Stimulated activated CD4-positive, alpha-beta T cell treated with anti-CD3 and anti-CD28 coated beads, Interleukin-1b, Interleukin-23, amount 100 ng/mL, for 4 hours (primary cell): ENCODE data around the gene RPS2.

Experiments used
- DNase-seq, 2 donors: peaks; one replicate each; pipeline ENCODE4 v3.0.0-alpha.2; 2020; ENCODE audit warnings: low read depth in 2 of 2

Gene RPS2

GRCh38 chr16:1919327-1919998 lies 45.2 kb downstream of the RPS2 start:
- DNase-seq, result no peak

GRCh38 chr16:1918351-1919326 lies 46.0 kb downstream of the RPS2 start, which contains the start of gene HS3ST6:
HS3ST6 (minus strand) TSS chr16:1918415; CDS start chr16:1918323, 92 bp downstream.
- DNase-seq, result no peak

- DNase-seq, result no peak
Observed at GRCh38 chr16:1917665-1918350, 46.8 kb downstream of the RPS2 start.

- DNase-seq, result no peak
Observed at GRCh38 chr16:1917056-1917664, 47.5 kb downstream of the RPS2 start.

- no peak for DNase-seq
Observed at GRCh38 chr16:1916640-1916990, 48.0 kb downstream of the RPS2 start.

GRCh38 chr16:1915732-1916639 lies 48.6 kb downstream of the RPS2 start:
- DNase-seq, result no peak

GRCh38 chr16:1914988-1915387 lies 49.6 kb downstream of the RPS2 start:
- DNase-seq, result no peak

- DNase-seq, result no peak
Observed at GRCh38 chr16:1914084-1914608, 50.5 kb downstream of the RPS2 start.

- DNase-seq, result no peak
Observed at GRCh38 chr16:1913327-1914083, 51.1 kb downstream of the RPS2 start.

GRCh38 chr16:1912215-1912543 lies 52.4 kb downstream of the RPS2 start:
- no peak for DNase-seq
